KOPT-K1 (cell line): ENCODE data around the gene CNN3.
A peak's percentile ranks its signal among the peaks of the same experiment; 100 is the strongest.

ENCODE experiments used
- H3K27ac ChIP-seq: fragments of 200-600 bp; sonication (generic); 2 replicates; pipeline ENCODE4 v1.5.1; 2016; ENCODE audit warnings: antibody characterized with exemption, mild to moderate bottlenecking, low read depth, low read length; ENCODE audit not compliant: poor library complexity, severe bottlenecking
- H3K36me3 ChIP-seq: fragments of 200-600 bp; sonication (generic); 2 replicates; pipeline ENCODE4 v1.5.1; 2017; ENCODE audit warnings: antibody characterized with exemption, mild to moderate bottlenecking, low read length, moderate library complexity; ENCODE audit not compliant: insufficient read depth
- H3K9me3 ChIP-seq: fragments of 200-600 bp; sonication (generic); 2 replicates; pipeline ENCODE4 v1.5.1; 2017; ENCODE audit warnings: antibody characterized with exemption, low read length, mild to moderate bottlenecking; ENCODE audit not compliant: insufficient read depth, poor library complexity, severe bottlenecking

The CNN3 gene

DNA sequence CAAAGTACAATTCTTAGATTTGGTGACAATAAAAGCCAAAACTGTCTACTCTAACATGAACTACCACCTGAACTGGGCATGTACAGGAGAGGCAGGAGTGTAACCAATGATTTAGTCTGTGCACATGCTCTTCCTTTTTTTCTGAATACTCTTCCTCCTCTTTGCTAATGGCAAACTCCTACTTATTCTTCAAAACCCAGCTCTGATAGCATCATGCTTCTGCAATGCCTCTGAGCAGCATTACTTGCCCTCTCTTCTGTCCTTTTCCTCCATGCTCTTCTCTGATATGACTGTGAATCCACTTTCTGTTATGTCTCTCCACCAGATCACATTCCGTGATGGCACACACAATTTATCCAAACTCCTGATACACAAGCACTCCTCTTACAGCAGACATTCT lies 31.4 kb downstream of the CNN3 start:
- peaks cover 35% of the 10 kb centered on the region for H3K36me3 ChIP-seq
- no peaks in the 10 kb centered on the region for H3K9me3 ChIP-seq
- no peak overlapping the region for H3K27ac ChIP-seq

DNA sequence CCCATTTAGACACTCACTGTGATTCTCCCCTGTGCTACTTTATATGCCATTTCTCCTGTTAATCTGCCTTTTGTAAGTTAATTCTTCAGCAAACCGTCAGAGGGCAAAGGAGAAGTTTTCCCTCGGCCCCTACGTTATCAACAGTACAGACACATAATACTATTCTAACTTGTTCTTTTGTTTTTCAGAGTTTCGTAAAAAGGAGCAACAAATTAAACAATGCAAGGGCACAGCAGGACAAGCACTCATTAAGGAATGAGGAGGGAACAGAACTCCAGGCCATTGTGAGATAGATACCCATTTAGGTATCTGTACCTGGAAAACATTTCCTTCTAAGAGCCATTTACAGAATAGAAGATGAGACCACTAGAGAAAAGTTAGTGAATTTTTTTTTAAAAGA lies 32.3 kb downstream of the CNN3 start:
- Histone ChIP-seq H3K27ac (no peak overlapping the region), H3K36me3 (peaks cover 35% of the 10 kb centered on the region), H3K9me3 (no peaks in the 10 kb centered on the region)

DNA sequence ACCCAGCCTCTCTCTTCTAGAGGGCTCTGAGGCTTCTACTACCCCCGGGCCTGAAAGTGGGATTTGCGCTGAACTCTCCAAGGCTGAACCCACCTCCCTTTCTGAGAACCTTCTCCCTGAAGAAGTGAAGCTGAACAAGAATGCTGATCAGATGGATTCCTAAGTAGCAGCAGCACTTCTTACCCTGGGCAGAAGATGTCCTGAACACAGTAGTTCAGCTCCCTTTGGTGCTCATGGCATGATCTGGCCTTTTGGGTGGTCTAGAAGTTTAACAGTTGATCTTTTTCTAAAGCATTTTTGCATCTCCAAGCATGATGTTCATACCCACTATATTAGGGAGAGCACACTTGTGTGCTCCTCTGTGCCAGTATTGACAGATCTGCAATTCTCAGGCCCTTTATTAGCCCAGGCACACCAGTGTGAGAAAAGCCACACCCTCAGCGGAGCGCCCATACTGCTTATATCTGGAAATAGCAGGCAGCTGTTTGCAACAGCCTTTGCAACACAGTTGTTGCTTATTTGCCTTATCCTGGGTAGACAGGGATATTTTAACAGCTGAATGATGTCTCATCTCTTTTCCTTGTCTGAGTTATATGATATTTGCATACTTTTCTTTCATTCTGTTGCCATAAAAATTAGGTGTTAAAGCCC lies 34.2 kb downstream of the CNN3 start:
- Histone ChIP-seq H3K27ac (no peak overlapping the region), H3K36me3 (peaks cover 19% of the 10 kb centered on the region), H3K9me3 (no peaks in the 10 kb centered on the region)

DNA sequence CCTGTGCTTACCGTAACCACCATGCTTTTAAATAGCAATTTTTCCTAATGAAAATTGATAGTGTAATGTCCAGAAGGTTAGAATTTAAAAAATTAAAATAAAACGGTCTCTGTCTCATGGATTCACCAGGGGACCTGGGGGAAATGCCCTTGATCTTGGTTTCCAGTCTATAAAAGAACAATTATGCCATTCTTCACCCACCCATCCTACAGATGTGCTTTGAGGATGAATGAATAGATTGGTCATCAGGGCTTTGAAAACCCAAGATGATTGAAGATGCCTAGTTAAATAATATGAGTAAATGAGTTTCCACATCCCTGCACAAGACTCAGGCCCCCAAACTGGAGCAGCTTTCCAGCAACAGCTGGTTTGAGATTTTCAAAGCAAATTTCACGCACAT lies 38.7 kb downstream of the CNN3 start:
- Histone ChIP-seq H3K36me3 (no peaks in the 10 kb centered on the region), H3K27ac (no peak overlapping the region), H3K9me3 (no peaks in the 10 kb centered on the region)

DNA sequence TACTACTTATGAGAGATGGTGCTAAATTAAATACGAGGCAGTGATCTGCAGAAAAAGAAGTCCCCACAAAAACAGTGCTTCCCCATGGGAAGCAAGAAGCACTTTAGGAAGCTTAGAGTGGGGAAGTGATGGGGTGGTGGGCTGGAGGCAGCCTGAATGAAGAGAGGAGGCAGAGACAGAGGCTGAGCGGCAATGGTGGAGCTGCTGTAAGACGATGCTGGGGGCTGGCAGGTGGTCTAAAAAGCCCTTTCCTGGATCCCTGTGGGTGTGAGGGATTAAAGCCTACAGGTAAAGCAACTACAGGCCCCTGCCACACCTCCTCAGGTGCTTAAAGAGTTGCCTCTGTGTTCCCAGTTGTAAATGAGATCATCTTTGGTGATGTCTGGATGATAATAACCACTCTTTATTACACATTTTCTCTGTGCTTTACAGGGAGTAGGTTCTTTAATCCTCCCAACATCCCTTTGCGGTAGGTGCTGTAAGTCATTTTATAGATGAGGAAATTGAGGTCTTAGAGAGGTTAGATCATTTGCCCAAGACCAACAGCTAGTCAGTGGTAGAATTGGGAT lies 39.2 kb downstream of the CNN3 start:
- H3K27ac ChIP-seq, result no peak overlapping the region
- no peaks in the 10 kb centered on the region for H3K36me3 ChIP-seq
- no peaks in the 10 kb centered on the region for H3K9me3 ChIP-seq

DNA sequence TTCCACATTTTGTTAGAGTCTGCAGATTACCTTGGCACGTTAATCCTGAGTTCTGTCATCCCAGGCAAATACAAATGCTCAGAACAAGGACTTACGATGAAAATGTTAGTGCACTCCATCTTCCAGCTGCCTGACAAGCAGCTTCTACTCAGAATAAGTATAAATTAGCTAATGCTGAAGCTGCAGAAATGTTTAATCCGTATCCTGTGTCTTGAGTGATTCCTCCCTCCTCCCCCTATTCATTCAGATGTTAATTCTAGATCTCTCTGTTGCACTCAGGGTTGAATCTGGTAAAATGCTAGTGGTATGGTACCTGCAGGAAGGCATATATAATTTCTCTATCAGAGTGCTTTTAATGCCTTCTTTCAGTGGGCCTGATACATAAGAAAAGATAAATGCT lies 39.8 kb downstream of the CNN3 start:
- H3K27ac ChIP-seq, result no peak overlapping the region
- no peaks in the 10 kb centered on the region for H3K36me3 ChIP-seq

DNA sequence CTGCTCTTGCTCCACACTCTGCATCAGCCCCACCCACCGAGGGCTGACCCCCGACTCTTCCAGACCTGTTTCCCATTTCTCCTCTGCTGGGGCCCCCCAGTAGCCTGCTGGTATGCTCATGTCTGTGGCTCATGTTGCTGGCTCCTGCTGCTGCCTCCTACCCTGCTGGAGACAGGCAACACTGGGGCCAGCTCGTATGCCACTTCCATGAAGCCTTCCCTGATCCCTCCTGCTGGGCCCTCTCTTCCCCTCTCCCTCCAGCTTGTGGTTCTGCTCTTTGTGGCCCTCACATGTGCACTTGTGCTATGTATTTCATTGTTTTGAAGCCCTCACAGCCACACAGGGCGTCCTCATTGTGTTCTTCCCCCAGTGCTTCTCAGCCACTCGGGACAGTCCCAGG lies 40.5 kb downstream of the CNN3 start:
- no peaks in the 10 kb centered on the region for H3K36me3 ChIP-seq
- no peak overlapping the region for H3K27ac ChIP-seq
- no peaks in the 10 kb centered on the region for H3K9me3 ChIP-seq

More for the DNA sequence above, 39.8 kb downstream of the CNN3 start:
- no peaks in the 10 kb centered on the region for H3K9me3 ChIP-seq

DNA sequence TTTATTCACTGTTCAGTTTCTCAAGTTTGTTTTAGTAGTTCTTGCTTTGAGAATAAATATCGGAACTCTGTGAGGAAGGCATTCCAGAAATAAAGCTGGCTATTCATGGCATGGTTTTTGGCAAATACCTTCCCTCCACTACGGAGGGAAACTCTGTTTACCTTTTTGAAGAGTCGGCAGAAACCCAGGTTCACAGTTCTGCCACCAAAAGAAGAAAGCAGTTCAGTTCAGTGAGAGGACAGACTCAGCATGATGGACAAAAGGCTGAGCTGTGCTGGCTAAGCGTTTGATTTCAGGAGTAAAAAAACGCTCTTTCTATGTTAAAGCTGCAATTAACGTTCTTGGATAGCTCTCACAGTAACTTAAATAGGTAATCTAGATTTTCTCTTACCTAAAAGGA lies 42.4 kb downstream of the CNN3 start:
- Histone ChIP-seq H3K36me3 (no peaks in the 10 kb centered on the region), H3K9me3 (no peaks in the 10 kb centered on the region), H3K27ac (no peak overlapping the region)

DNA sequence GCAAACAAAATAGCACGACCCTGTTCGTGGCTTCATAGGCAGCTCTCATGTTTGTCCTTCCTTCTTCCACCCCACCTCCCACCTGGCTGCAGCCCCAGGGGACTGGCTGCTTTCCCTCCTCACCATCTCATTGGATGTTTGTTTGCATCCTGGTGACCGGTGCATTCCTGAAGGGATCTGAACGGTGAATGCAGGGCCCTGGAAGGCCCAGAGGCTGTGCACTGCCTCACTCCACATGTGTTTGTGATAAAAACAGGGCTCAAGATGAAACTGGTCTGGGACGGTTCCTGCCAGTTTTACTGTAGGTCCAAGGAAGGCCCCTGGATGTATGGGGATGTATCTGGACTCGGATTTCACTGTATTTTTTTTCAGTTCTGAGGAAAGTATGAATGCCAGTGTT lies 42.8 kb downstream of the CNN3 start:
- peak overlapping the region; percentile 52 for H3K27ac ChIP-seq
- H3K36me3 ChIP-seq, result no peaks in the 10 kb centered on the region
- no peaks in the 10 kb centered on the region for H3K9me3 ChIP-seq

DNA sequence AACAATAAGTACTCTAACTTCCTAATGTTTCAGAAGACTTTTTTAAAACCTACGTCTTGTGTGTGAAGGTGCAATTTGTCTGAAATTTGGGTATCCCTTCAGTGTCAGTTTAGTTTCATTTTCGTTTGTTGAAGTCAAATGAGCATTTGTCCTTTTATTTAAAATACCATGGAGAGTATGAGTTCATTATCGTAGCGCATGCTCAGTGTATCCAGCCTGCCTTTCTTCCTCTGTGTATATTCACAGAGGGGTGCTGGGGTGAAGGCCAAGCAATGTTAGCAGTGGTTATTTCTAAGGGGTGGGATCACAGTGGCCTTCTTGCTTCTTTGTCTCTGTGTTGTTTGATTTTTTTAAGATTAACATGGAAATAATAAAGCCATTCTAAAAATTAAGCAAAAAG lies 43.2 kb downstream of the CNN3 start:
- H3K9me3 ChIP-seq, result no peaks in the 10 kb centered on the region
- no peaks in the 10 kb centered on the region for H3K36me3 ChIP-seq
- peak overlapping the region; percentile 52 for H3K27ac ChIP-seq

DNA sequence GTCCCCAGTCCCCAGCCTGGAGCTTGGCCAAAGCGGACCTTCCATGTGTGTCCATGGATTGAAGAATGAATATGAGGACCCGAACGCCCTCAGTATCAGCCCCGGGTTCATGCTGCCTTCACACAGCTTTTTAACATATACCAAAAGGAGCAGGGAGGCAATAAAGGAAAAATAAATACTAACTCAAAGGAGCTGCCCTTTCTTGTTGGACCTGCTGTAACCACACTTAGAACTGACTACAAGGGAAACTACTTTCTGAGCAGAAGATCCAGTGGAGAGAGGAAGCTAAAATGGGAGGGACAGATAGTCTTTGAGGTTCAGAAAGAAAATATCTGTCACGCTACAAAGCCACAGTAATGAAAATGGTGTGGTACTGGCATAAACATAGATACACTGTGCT lies 48.6 kb downstream of the CNN3 start:
- Histone ChIP-seq H3K36me3 (no peaks in the 10 kb centered on the region), H3K27ac (no peak overlapping the region), H3K9me3 (no peaks in the 10 kb centered on the region)

DNA sequence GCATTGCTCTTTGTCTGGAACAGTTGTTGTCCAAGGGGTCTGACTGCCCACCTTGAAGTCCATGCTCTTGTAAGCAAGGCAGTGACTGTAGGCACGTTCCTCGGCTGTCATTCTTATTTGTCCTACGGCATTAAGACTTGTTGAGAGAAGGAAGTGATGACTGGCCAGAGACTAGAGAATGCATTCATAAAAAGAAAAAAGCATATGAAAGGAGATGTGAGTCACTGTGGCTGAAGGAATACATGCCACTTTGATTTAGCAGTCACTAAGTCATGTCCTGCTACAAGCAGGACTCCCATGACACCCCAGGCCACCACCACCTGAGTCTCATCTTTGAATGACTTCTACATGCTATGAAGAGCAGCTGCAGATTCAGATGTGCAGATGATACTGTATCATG lies 50.5 kb downstream of the CNN3 start:
- Histone ChIP-seq H3K36me3 (no peaks in the 10 kb centered on the region), H3K9me3 (no peaks in the 10 kb centered on the region), H3K27ac (no peak overlapping the region)

DNA sequence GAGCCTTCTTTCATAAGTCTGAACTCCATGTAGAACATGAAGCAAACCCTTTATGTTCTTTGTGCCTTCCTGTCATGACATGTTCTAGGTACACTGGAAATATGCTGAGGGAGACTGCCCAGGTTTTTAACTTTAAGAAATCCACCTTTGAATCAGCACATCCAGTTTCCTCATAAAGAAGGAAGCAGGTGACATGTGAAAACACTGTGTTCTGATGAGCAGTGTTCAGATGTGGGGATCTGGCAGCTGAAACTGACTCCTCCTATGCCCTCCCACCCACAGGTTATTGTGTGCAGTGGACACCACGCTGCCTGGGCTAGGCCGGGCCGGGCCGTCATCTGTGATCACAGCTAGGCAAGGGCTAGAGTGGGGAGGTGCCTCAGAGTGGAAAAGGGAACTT lies 51.1 kb downstream of the CNN3 start:
- Histone ChIP-seq H3K9me3 (no peaks in the 10 kb centered on the region), H3K36me3 (no peaks in the 10 kb centered on the region), H3K27ac (no peak overlapping the region)

DNA sequence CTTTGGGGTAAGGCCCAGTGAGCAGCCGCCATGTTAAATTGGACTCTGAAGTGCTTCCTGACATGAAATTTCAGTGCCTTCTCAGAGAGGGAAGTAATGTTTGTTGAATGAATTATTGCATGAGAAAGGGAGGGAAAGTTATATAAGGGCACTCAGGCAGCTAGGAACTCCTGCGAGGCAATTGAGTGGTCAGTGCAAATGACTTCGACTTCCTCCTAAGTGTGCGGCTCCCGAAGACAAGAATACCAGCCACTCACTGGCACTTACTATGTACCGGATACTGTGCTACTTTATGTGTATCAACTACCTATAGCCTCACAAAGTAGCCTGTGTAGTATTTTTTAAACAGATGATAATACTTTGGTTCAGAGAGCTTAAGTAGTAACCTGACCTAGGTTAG lies 52.5 kb downstream of the CNN3 start:
- H3K9me3 ChIP-seq, result no peaks in the 10 kb centered on the region
- H3K36me3 ChIP-seq, result no peaks in the 10 kb centered on the region
- no peak overlapping the region for H3K27ac ChIP-seq

DNA sequence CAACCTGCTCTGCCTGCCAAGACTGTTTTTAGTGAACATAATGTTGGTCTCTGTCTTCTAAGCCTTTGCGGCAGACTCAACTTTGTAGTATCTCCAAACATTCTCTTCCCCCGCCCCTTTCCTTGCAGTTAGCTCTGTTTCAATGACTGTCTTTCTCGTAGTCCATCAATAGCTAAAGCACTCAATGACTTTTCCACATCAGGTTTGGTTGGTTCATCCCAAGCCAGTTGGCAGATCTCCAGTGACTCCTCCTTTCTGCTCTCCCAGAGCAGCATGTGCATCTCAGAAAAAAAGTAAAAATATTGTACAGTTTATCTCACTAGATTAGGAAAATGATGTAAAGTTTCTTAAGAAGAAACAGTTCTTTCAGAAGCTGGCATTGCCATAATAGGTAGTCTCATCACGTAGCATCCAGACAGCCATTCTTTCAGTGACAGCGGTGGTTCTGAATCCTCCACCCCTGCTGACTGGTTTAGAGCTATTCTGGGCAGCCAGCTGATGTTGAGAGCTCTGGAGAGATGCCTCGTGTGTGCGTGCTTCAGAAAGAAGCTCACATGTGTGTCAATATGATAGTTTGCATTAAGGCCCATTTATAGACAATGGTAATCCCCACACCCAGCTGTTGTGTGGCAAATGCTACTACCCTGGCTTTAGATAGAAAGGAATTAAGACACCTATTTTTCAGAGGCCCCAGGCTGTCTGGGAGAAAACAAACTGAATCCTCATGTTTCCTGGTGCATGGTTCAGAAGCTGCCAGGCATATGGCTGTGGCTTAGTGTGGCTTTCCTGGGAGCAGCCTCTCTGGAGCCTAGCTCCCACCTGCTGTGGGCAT lies 53.2 kb downstream of the CNN3 start:
- Histone ChIP-seq H3K36me3 (no peaks in the 10 kb centered on the region), H3K9me3 (no peaks in the 10 kb centered on the region), H3K27ac (no peak overlapping the region)
